Measurements from ENCODE around the gene MIEF1.

DNA sequence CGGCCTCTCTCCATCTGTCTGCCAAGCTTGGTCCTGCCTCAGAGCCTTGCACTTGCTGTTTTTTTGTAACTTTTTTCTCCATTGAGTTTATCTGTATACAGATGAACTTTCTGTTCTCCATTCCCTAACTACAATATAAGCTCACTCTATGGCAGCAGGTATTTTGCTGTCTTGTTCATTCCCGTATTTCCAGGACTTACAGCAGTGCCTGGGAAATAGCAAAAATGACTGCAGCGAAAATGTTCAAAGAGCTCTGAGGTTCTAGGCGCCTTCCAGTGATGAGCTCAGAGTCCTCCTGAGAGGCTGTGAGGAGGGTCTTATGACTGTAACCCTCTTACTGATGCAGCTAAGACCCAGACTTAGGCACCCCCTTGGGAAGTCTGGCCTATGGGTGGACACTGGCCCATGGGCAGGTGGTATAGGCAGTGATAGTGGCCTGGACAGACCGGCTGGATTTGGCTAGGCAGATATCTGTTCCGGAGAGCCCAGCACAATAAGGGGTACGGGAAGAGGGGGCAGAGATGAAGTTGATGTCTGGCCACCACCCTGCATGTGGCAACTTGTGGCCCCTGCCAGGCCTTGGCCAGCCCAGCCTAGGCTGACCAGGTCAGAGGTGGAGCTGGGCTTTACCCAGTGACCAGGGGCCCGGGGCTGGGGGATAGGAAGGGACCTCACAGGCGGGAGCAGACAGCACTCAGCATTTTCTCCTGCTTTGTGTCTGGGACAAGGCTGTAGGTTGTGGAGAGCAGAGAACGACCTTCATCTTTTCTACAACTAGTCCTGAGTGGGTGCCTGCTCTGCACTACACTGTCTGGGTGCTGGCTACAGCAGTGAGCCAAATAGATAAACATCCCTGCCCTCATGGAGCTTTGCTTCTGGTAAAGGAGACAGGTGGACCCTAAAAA, 22.9 kb downstream of the MIEF1 start:
- TF ChIP-seq, protein P1, sequence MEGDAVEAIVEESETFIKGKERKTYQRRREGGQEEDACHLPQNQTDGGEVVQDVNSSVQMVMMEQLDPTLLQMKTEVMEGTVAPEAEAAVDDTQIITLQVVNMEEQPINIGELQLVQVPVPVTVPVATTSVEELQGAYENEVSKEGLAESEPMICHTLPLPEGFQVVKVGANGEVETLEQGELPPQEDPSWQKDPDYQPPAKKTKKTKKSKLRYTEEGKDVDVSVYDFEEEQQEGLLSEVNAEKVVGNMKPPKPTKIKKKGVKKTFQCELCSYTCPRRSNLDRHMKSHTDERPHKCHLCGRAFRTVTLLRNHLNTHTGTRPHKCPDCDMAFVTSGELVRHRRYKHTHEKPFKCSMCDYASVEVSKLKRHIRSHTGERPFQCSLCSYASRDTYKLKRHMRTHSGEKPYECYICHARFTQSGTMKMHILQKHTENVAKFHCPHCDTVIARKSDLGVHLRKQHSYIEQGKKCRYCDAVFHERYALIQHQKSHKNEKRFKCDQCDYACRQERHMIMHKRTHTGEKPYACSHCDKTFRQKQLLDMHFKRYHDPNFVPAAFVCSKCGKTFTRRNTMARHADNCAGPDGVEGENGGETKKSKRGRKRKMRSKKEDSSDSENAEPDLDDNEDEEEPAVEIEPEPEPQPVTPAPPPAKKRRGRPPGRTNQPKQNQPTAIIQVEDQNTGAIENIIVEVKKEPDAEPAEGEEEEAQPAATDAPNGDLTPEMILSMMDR (IDR thresholded peaks at IDR 0.05): no peak
- no peak for TF ChIP-seq POLR2A (IDR thresholded peaks at IDR 0.05)
